ENCODE data around the gene PTPRT. TPM values are rescaled to one million over a fixed set of nuclear protein-coding genes. Genes with fewer than 3 reads are reported as not detected.

The PTPRT gene
- total RNA-seq, 6 donors from 2014 or later: 0.20 to 7.1 (median 3.8) TPM

GRCh38 chr20:42130810-42131596 is 1058.7 kb downstream of the PTPRT start:
- ATAC-seq (ENCODE audit: low FRiP score in 2 of 2) (no peak), DNase-seq (no peak)
- Histone ChIP-seq H3K4me3 (no peak overlapping the region), H3K27ac (no peak overlapping the region), H3K36me3 (no peaks in the 10 kb centered on the region), H3K9me3 (no peaks in the 10 kb centered on the region), H3K4me1 (no peaks in the 10 kb centered on the region), H3K27me3 (no peaks in the 10 kb centered on the region)
- TF ChIP-seq EP300 (IDR thresholded peaks at IDR 0.05) (no peak), POLR2A (IDR thresholded peaks at IDR 0.05) (no peak), POLR2AphosphoS5 (IDR thresholded peaks at IDR 0.05) (no peak), CTCF (IDR thresholded peaks at IDR 0.05) (no peak)
- WGBS, 2 donors: 75 to 79% methylated on average over 5 of the region's 5 CpGs

- H3K4me3 ChIP-seq: no peak overlapping the region
- H3K27me3 ChIP-seq: no peaks in the 10 kb centered on the region
- H3K27ac ChIP-seq: no peak overlapping the region
- no peaks in the 10 kb centered on the region for H3K4me1 ChIP-seq
- TF ChIP-seq POLR2AphosphoS5 (IDR thresholded peaks at IDR 0.05) (no peak), EP300 (IDR thresholded peaks at IDR 0.05) (no peak), CTCF (IDR thresholded peaks at IDR 0.05) (no peak), POLR2A (IDR thresholded peaks at IDR 0.05) (no peak)
- WGBS, 2 donors: 34 to 50% methylated on average over 2 of the region's 2 CpGs
- H3K36me3 ChIP-seq: no peaks in the 10 kb centered on the region
- no peak for DNase-seq
- H3K9me3 ChIP-seq: no peaks in the 10 kb centered on the region
- ATAC-seq (ENCODE audit: low FRiP score in 2 of 2): no peak
Measured at GRCh38 chr20:42125426-42125825, 1064.3 kb downstream of the PTPRT start.

- no peak for TF ChIP-seq POLR2A (IDR thresholded peaks at IDR 0.05)
- H3K4me3 ChIP-seq: no peak overlapping the region
- no peak overlapping the region for H3K27ac ChIP-seq
- WGBS, 2 donors: 71 to 72% methylated on average over 10 to 11 of the region's 11 CpGs
- no peaks in the 10 kb centered on the region for H3K4me1 ChIP-seq
- DNase-seq (no peak), ATAC-seq (ENCODE audit: low FRiP score in 2 of 2) (peak in 1 of 2 donors; percentile 64)
- no peaks in the 10 kb centered on the region for H3K9me3 ChIP-seq
- H3K27me3 ChIP-seq: no peaks in the 10 kb centered on the region
- no peaks in the 10 kb centered on the region for H3K36me3 ChIP-seq
Measured at GRCh38 chr20:42123981-42124473, 1065.7 kb downstream of the PTPRT start.

- H3K36me3 ChIP-seq: no peaks in the 10 kb centered on the region
- WGBS, 2 donors: 71 to 75% methylated on average over 6 to 7 of the region's 7 CpGs
- TF ChIP-seq CTCF (IDR thresholded peaks at IDR 0.05) (no peak), POLR2A (IDR thresholded peaks at IDR 0.05) (no peak), EP300 (IDR thresholded peaks at IDR 0.05) (no peak), POLR2AphosphoS5 (IDR thresholded peaks at IDR 0.05) (no peak)
- H3K9me3 ChIP-seq: no peaks in the 10 kb centered on the region
- H3K27ac ChIP-seq: no peak overlapping the region
- DNase-seq: no peak
- no peak for ATAC-seq (ENCODE audit: low FRiP score in 2 of 2)
- H3K4me1 ChIP-seq: no peaks in the 10 kb centered on the region
- H3K27me3 ChIP-seq: no peaks in the 10 kb centered on the region
- no peak overlapping the region for H3K4me3 ChIP-seq
Measured at GRCh38 chr20:42118409-42119125, 1071.1 kb downstream of the PTPRT start.

- WGBS, 2 donors: 65 to 83% methylated on average over 7 of the region's 7 CpGs
- no peak overlapping the region for H3K27ac ChIP-seq
- ATAC-seq (ENCODE audit: low FRiP score in 2 of 2) (no peak), DNase-seq (no peak)
- H3K27me3 ChIP-seq: no peaks in the 10 kb centered on the region
- no peaks in the 10 kb centered on the region for H3K4me1 ChIP-seq
- no peaks in the 10 kb centered on the region for H3K36me3 ChIP-seq
- TF ChIP-seq POLR2A (IDR thresholded peaks at IDR 0.05) (no peak), CTCF (IDR thresholded peaks at IDR 0.05) (no peak), EP300 (IDR thresholded peaks at IDR 0.05) (no peak), POLR2AphosphoS5 (IDR thresholded peaks at IDR 0.05) (no peak)
- no peak overlapping the region for H3K4me3 ChIP-seq
- H3K9me3 ChIP-seq: no peaks in the 10 kb centered on the region
Measured at GRCh38 chr20:42118001-42118400, 1071.7 kb downstream of the PTPRT start.
